AG04449 (cell line): ENCODE measurements around the gene COL23A1.

Experiments used
- CTCF ChIA-PET: fragments of 350-600 bp; formaldehyde crosslinking; extraction: SDS; loops from one replicate; lab custom pipeline; 2021; ENCODE audit warnings: antibody characterized with exemption; lab: Yijun Ruan, JAX
- POLR2A ChIA-PET: fragments of 400-600, 350-600 bp; formaldehyde crosslinking; extraction: SDS; loops from one replicate; lab custom pipeline; 2020; ENCODE audit warnings: antibody characterized with exemption, inconsistent platforms; lab: Yijun Ruan, JAX
- DNase-seq: peaks from one replicate; pipeline ENCODE4 v3.0.0-alpha.2; 2010; ENCODE audit warnings: low read depth, low spot score
- H3K4me3 ChIP-seq: 2 replicates; pipeline ENCODE4 v1.5.1; 2011; ENCODE audit warnings: low read depth, mild to moderate bottlenecking, control low read depth, low read length
- CTCF ChIP-seq: IDR thresholded peaks from one replicate; pipeline ENCODE4 v1.5.1; 2011; ENCODE audit warnings: mild to moderate bottlenecking, moderate library complexity, low read length, control low read depth, inconsistent platforms; ENCODE audit not compliant: insufficient read depth; ENCODE audit errors: missing control alignments

The COL23A1 gene

GRCh38 chr5:178399701-178400095 lies 190.5 kb downstream of the COL23A1 start:
- ChIA-PET POLR2A (no interaction called here), CTCF (no interaction called here)

GRCh38 chr5:178398901-178399700 lies 191.1 kb downstream of the COL23A1 start:
- no peak for DNase-seq
- no peak overlapping the region for H3K4me3 ChIP-seq
- POLR2A ChIA-PET, result no interaction called here
- CTCF ChIA-PET, result no interaction called here
- no peak for TF ChIP-seq CTCF

More at GRCh38 chr5:178399701-178400095, 190.5 kb downstream of the COL23A1 start:
- no peak overlapping the region for H3K4me3 ChIP-seq
- no peak for TF ChIP-seq CTCF
- no peak for DNase-seq

- CTCF ChIA-PET, result no interaction called here
- H3K4me3 ChIP-seq, result no peak overlapping the region
- POLR2A ChIA-PET, result no interaction called here
- no peak for DNase-seq
- TF ChIP-seq CTCF, result no peak
These were observed 193.1 kb downstream of the COL23A1 start for GRCh38 chr5:178396796-178397720.

GRCh38 chr5:178394074-178394473 lies 196.1 kb downstream of the COL23A1 start:
- H3K4me3 ChIP-seq, result no peak overlapping the region
- POLR2A ChIA-PET, result no interaction called here
- no peak for TF ChIP-seq CTCF
- DNase-seq, result no peak
- CTCF ChIA-PET, result no interaction called here

GRCh38 chr5:178392931-178393394 lies 197.2 kb downstream of the COL23A1 start:
- H3K4me3 ChIP-seq, result no peak overlapping the region
- TF ChIP-seq CTCF, result no peak
- no peak for DNase-seq
- ChIA-PET CTCF (no interaction called here), POLR2A (no interaction called here)

GRCh38 chr5:178392386-178392785 lies 197.8 kb downstream of the COL23A1 start:
- CTCF ChIA-PET, result no interaction called here
- POLR2A ChIA-PET, result no interaction called here
- H3K4me3 ChIP-seq, result no peak overlapping the region

More at GRCh38 chr5:178392386-178392785, 197.8 kb downstream of the COL23A1 start:
- no peak for TF ChIP-seq CTCF
- DNase-seq, result no peak
